ENCODE measurements around the gene SPATS2L. TPM values are rescaled to one million over a fixed set of nuclear protein-coding genes. Genes with fewer than 3 reads are reported as not detected.
A peak's percentile ranks its signal among the peaks of the same experiment; 100 is the strongest.

The SPATS2L gene
- total RNA-seq, 2 donors from 2014 or later = 77.4 to 88.7 TPM

DNA sequence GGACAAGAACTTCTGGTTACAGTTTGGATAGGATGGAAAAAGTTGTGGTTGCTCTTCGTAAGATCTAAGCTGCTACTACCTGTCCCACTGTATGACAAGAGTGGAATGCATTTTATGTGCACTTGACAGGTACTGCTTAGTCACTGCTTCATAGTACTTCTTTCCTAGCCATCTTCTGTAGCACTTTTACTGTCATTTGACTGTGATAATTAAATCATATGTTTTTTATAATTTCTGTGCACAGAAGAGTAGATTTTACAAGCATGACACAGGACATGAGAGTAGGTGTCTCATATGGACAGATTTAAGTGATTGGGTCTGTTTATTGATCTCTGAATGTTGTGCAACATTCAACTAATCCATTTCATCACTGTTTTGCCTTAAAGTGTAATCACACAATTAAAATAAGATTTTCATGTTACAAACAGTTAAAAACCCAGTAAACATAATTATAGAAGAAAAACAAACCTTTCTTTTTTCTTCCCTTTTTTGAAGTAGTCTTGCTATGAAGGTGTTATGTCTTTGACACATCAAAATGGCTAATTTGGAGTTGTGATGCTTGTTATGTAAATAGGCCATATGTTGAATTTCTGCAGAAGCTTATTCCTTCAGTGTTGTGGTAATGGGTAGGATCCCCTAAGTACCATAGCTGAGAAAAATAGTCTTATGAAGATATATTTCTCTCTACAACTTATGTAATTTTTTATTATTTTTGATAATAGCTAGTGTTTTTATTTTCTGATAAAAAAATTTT is 3.0 kb downstream of the SPATS2L start:
- H3K4me3 ChIP-seq = no peak overlapping the region
- intact Hi-C loops (cut with DNase I) = loop anchor here (5.0 kb wide), 3 partner anchors 68 to 327 kb away; no protein-coding TSS in a partner anchor
- H3K36me3 ChIP-seq = no peaks in the 10 kb centered on the region
- DNase-seq (ENCODE audit: low spot score) = no peak
- WGBS = 65% methylated on average over 1 of the region's 1 CpG
- TF ChIP-seq POLR2A (IDR thresholded peaks at IDR 0.05) (no peak), CTCF (IDR thresholded peaks at IDR 0.05) (no peak), POLR2AphosphoS5 (IDR thresholded peaks at IDR 0.05) (no peak)
- no peaks in the 10 kb centered on the region for H3K9me3 ChIP-seq
- no peaks in the 10 kb centered on the region for H3K27me3 ChIP-seq (replicated peaks; ENCODE audit: insufficient read depth)
- peak overlapping the region; percentile 93 to 97 for H3K27ac ChIP-seq
- H3K4me1 ChIP-seq (replicated peaks) = peaks cover 13% of the 10 kb centered on the region

GRCh38 chr2:200310545-200310971 is 4.1 kb downstream of the SPATS2L start:
- intact Hi-C loops (cut with DNase I) = no loop called here
- Histone ChIP-seq H3K4me3 (no peak overlapping the region), H3K27me3 (replicated peaks; ENCODE audit: insufficient read depth) (no peaks in the 10 kb centered on the region), H3K27ac (no peak overlapping the region), H3K4me1 (replicated peaks) (peaks cover 11% of the 10 kb centered on the region), H3K36me3 (no peaks in the 10 kb centered on the region), H3K9me3 (no peaks in the 10 kb centered on the region)
- WGBS = 45% methylated on average over 2 of the region's 2 CpGs
- DNase-seq (ENCODE audit: low spot score) = no peak
- TF ChIP-seq POLR2AphosphoS5 (IDR thresholded peaks at IDR 0.05) (no peak), POLR2A (IDR thresholded peaks at IDR 0.05) (no peak), CTCF (IDR thresholded peaks at IDR 0.05) (no peak)

DNA sequence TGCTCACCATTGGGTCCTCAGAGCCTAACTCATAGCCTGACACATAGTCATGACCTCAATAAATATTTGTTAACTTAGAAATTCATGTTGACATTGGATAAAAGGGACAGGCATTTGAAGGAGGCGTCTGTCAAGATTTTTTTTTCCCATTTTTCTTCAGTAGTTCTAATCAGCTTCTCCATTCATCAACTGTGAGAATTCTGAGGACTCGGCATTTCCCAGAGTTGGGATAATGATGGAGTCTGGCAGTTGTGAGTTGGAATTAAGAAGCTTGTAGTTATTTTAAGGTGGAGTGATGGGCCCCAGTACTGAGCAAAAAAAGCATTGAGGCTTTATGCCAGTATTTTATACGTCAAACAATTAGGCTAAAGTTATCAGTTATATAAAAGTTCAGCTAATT is 4.6 kb downstream of the SPATS2L start:
- H3K4me3 ChIP-seq = no peak overlapping the region
- no peaks in the 10 kb centered on the region for H3K36me3 ChIP-seq
- no peak overlapping the region for H3K27ac ChIP-seq
- H3K4me1 ChIP-seq (replicated peaks) = peaks cover 11% of the 10 kb centered on the region
- no peaks in the 10 kb centered on the region for H3K9me3 ChIP-seq
- no peak for DNase-seq (ENCODE audit: low spot score)
- intact Hi-C loops (cut with DNase I) = no loop called here
- 52% methylated on average over 3 of the region's 3 CpGs for WGBS
- no peaks in the 10 kb centered on the region for H3K27me3 ChIP-seq (replicated peaks; ENCODE audit: insufficient read depth)
- no peak for TF ChIP-seq CTCF (IDR thresholded peaks at IDR 0.05)
- TF ChIP-seq POLR2AphosphoS5 (IDR thresholded peaks at IDR 0.05) = no peak
- no peak for TF ChIP-seq POLR2A (IDR thresholded peaks at IDR 0.05)

GRCh38 chr2:200314976-200315567 is 8.6 kb downstream of the SPATS2L start:
- intact Hi-C loops (cut with DNase I) = no loop called here
- TF ChIP-seq POLR2A (IDR thresholded peaks at IDR 0.05) = no peak
- TF ChIP-seq POLR2AphosphoS5 (IDR thresholded peaks at IDR 0.05) = no peak
- TF ChIP-seq CTCF (IDR thresholded peaks at IDR 0.05) = no peak
- Histone ChIP-seq H3K27me3 (replicated peaks; ENCODE audit: insufficient read depth) (no peaks in the 10 kb centered on the region), H3K27ac (no peak overlapping the region), H3K4me3 (no peak overlapping the region), H3K9me3 (no peaks in the 10 kb centered on the region), H3K4me1 (replicated peaks) (peaks cover 10% of the 10 kb centered on the region), H3K36me3 (no peaks in the 10 kb centered on the region)
- DNase-seq (ENCODE audit: low spot score) = no peak
- WGBS = 66% methylated on average over 7 of the region's 7 CpGs

Measured in prostate gland (tissue), 2 donors.